ENCODE results near the gene EMC8. TPM values are rescaled to one million over a fixed set of nuclear protein-coding genes. Genes with fewer than 3 reads are reported as not detected.

EMC8 gene
- total and polyA plus RNA-seq, 2 of the 8 experiments (the other 6 are each of a cell fraction or from before 2014, with no cell fraction given): 52.2 to 69.7 TPM

DNA sequence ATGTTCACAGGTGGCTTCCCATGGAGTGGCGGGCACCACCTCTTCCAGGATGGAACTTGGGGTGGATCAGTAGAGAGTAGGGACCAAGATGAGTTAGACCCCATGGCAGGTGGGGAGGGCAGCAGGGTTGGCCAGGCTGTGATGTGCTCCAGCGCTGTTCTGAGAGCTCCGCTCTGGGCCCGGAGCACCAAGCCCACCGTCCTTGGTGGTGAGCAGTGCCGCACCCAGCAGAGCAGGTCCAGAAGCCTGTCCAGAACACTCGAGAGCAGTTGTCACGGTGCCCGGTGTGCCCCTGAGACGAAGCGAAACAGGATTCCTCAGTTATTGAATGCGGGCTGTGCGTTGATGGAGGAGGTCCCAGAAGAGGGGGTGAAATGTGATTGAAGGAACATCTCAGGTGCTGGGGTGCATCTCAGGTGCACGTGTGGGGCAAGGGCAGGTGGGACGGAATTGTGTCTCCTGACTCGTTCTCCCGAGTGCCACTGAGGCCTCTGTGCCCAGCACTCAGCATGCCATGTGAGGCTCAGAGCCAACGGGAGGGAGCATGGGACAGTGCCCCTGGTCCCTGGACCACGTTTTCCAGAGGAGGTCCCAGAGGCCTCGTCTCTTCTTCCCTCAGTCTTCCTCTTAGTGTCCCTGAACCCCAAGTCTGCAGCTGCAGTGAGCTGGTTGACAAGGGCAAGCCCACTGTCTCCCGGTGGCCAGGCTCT lies 39.7 kb upstream of the EMC8 start:
- Histone ChIP-seq H4K5ac (ENCODE audit: insufficient read length, low read depth, low read length) (no peak overlapping the region), H4K20me1 (replicated peaks in 1 of 2; ENCODE audit: control insufficient read depth in 1 of 2, insufficient read depth in 2 of 2, low read length in 2 of 2) (no peaks in the 10 kb centered on the region), H3K79me1 (ENCODE audit: low read depth, low read length) (no peaks in the 10 kb centered on the region), H3K4me2 (ENCODE audit: insufficient read depth in 1 of 2, low read depth in 2 of 2, low read length in 2 of 2) (no peak overlapping the region), H2BK20ac (ENCODE audit: low read length) (no peak overlapping the region), H3K14ac (ENCODE audit: insufficient read length) (no peak overlapping the region), H3K4ac (replicated peaks; ENCODE audit: insufficient read length, low read depth, low read length) (no peak overlapping the region), H3K36me3 (ENCODE audit: control insufficient read depth in 2 of 4, insufficient read depth in 4 of 4, low read length in 3 of 4) (no peaks in the 10 kb centered on the region), H3K79me2 (ENCODE audit: control insufficient read depth in 1 of 2, insufficient read depth in 2 of 2, low read length in 2 of 2) (no peaks in the 10 kb centered on the region), H3K9ac (replicated peaks in 1 of 4; ENCODE audit: extremely low read depth in 1 of 4, low read depth in 3 of 4, low read length in 3 of 4) (no peak overlapping the region), H3K23me2 (ENCODE audit: low read depth, low read length) (no peaks in the 10 kb centered on the region; the same call in 1 of the 2 replicates), H4K8ac (ENCODE audit: extremely low read depth, insufficient read depth, low read length) (no peak overlapping the region), H2BK5ac (ENCODE audit: low read depth, low read length) (no peak overlapping the region), H3K4me3 (ENCODE audit: extremely low read depth in 1 of 4, insufficient read depth in 2 of 4, low read depth in 3 of 4, low read length in 4 of 4) (no peak overlapping the region), H4K91ac (replicated peaks; ENCODE audit: insufficient read length, low read length) (no peak overlapping the region), H2AFZ (ENCODE audit: low read length) (no peak overlapping the region), H2BK12ac (ENCODE audit: low read depth, low read length) (no peak overlapping the region), H3K56ac (replicated peaks; ENCODE audit: insufficient read length, low read depth, low read length) (no peak overlapping the region), H3K9me3 (ENCODE audit: insufficient read depth in 2 of 2, low read depth in 1 of 2, low read length in 1 of 2) (no peaks in the 10 kb centered on the region), H3K23ac (ENCODE audit: insufficient read length) (no peak overlapping the region), H3K4me1 (replicated peaks in 1 of 4; ENCODE audit: control insufficient read depth in 3 of 4, insufficient read depth in 4 of 4, low read length in 3 of 4) (peaks cover 0 to 2% (median 0%) of the 10 kb centered on the region in 4 experiments; a peak in 1 of 7 replicates), H3K18ac (ENCODE audit: extremely low read depth, low read length) (no peak overlapping the region), H3K27me3 (replicated peaks in 1 of 4; ENCODE audit: control insufficient read depth in 3 of 4, extremely low read depth in 1 of 4, insufficient read depth in 3 of 4, low read length in 3 of 4) (no peaks in the 10 kb centered on the region; a peak in 1 of 7 replicates), H2BK15ac (ENCODE audit: low read length) (no peak overlapping the region), H3K27ac (ENCODE audit: low read depth, low read length) (no peak overlapping the region), H2BK120ac (replicated peaks; ENCODE audit: low read depth, low read length) (no peak overlapping the region), H2AK5ac (ENCODE audit: low read depth, low read length) (no peak overlapping the region)
- POLR2A ChIA-PET (ENCODE audit: partially characterized antibody): no interaction called here
- DNase-seq (ENCODE audit: low read depth in 1 of 2, low spot score in 2 of 2) (no peak), FAIRE-seq (no peak)
- 94% methylated on average over 21 of the region's 21 CpGs; no CpG with 5 or more reads in 1 of the 2 experiments for WGBS, 2 experiments (ENCODE audit: extremely low coverage in 1 of 2, insufficient coverage in 1 of 2, insufficient read length in 1 of 2, insufficient replicate concordance in 2 of 2, low coverage in 1 of 2, low lambda C conversion rate in 2 of 2, missing lambda C conversion rate in 1 of 2)
- CTCF ChIA-PET (ENCODE audit: partially characterized antibody): interaction anchor here (1.0 to 2.8 kb wide), 4 partner anchors 17 to 149 kb away, joined by 3 to 17 read pairs (median 8); no protein-coding TSS in a partner anchor
- no peak for TF ChIP-seq KDM1A (IDR thresholded peaks at IDR 0.05; ENCODE audit: borderline replicate concordance, low read length)
- no peak for TF ChIP-seq HDAC2 (IDR thresholded peaks at IDR 0.05; ENCODE audit: borderline replicate concordance in 1 of 2, low read depth in 2 of 2, low read length in 2 of 2)
- no peak for TF ChIP-seq SAP30 (IDR thresholded peaks at IDR 0.05; ENCODE audit: insufficient read depth, insufficient replicate concordance, low read length)
- TF ChIP-seq FOSL1 (IDR thresholded peaks at IDR 0.05; ENCODE audit: insufficient read depth, low read depth, low read length): no peak
- TF ChIP-seq TCF12 (IDR thresholded peaks at IDR 0.05; ENCODE audit: low read depth, low read length): no peak
- TF ChIP-seq, protein P1, sequence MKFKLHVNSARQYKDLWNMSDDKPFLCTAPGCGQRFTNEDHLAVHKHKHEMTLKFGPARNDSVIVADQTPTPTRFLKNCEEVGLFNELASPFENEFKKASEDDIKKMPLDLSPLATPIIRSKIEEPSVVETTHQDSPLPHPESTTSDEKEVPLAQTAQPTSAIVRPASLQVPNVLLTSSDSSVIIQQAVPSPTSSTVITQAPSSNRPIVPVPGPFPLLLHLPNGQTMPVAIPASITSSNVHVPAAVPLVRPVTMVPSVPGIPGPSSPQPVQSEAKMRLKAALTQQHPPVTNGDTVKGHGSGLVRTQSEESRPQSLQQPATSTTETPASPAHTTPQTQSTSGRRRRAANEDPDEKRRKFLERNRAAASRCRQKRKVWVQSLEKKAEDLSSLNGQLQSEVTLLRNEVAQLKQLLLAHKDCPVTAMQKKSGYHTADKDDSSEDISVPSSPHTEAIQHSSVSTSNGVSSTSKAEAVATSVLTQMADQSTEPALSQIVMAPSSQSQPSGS (IDR thresholded peaks at IDR 0.05; ENCODE audit: low read length): no peak
- TF ChIP-seq BACH1 (IDR thresholded peaks at IDR 0.05; ENCODE audit: low read length): no peak
- TF ChIP-seq, protein P2, sequence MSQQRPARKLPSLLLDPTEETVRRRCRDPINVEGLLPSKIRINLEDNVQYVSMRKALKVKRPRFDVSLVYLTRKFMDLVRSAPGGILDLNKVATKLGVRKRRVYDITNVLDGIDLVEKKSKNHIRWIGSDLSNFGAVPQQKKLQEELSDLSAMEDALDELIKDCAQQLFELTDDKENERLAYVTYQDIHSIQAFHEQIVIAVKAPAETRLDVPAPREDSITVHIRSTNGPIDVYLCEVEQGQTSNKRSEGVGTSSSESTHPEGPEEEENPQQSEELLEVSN (IDR thresholded peaks at IDR 0.05): no peak
- no peak for TF ChIP-seq ASH2L (IDR thresholded peaks at IDR 0.05; ENCODE audit: low read length)
- TF ChIP-seq NANOG (IDR thresholded peaks at IDR 0.05; ENCODE audit: insufficient read depth, low read depth, low read length, poor library complexity, severe bottlenecking): no peak

All from H1 (cell line).